GM19395 (cell line): ENCODE data around the gene PPP1R13L.

Experiments used
- ATAC-seq: cut with Tn5 transposase; IDR thresholded peaks from one replicate; pipeline ENCODE4 v1.9.1; 2021; ENCODE audit warnings: mild to moderate bottlenecking, moderate library complexity; ENCODE audit not compliant: unreplicated experiment

PPP1R13L gene

DNA sequence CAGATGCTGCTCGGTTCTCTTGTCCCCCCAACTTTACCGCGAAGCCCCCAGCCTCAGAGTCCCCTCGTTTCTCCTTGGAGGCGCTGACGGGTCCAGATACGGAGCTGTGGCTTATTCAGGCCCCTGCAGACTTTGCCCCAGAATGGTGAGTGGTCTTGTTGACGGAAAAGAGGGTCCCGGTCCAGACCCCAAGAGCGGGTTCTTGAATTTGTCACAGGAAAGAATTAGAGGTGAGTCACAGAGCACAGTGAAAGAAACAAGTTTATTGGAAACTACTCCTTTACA lies 2.2 kb upstream of the PPP1R13L start:
- no peak for ATAC-seq

DNA sequence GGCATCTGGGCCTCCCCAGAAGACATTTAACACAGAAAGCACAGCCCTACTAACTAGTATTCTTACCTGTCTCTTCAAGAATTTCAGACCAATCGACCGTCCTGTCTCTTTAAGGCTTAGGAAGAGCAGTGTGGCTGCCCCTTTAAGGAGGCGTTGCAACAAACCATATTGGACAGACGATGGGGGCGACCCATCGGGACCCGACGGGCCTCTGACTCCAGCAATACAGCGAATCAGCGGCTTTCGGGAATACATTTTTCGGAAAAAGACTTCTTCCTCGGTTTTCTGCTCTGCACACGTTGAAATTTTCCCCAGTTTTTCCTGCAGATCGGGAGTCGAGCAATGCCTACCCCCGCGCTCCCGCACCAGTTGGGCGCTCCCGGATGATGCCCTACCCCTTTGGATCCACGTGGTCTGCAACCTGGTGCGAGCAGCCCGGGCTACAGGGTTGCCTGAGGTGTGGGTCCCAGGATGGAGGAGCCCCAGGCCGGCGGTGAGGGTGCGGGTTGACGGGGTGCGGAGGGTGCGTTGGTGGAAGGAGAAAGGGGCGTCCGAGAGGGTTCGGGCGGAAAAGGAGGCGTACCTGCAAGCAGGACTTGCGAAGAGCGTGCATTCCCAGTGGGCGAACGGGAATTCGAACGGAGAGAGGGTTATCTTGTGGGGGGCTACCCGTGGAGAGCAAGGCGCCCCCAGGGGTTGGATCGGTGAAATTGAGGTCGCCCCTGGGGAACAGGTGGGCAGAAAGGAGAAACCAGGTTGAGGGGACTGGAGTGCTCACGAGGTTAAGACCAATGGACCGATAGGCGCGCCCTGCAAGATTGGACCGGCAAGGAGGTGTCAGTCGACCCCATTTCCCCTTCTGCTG lies 1.6 kb upstream of the PPP1R13L start, which contains the start of gene POLR1G:
Gene POLR1G (plus strand): TSS at position 419 of the 865 bp plus-strand sequence. CDS start 53 bp downstream, at position 472.
- peak; percentile 83 for ATAC-seq

DNA sequence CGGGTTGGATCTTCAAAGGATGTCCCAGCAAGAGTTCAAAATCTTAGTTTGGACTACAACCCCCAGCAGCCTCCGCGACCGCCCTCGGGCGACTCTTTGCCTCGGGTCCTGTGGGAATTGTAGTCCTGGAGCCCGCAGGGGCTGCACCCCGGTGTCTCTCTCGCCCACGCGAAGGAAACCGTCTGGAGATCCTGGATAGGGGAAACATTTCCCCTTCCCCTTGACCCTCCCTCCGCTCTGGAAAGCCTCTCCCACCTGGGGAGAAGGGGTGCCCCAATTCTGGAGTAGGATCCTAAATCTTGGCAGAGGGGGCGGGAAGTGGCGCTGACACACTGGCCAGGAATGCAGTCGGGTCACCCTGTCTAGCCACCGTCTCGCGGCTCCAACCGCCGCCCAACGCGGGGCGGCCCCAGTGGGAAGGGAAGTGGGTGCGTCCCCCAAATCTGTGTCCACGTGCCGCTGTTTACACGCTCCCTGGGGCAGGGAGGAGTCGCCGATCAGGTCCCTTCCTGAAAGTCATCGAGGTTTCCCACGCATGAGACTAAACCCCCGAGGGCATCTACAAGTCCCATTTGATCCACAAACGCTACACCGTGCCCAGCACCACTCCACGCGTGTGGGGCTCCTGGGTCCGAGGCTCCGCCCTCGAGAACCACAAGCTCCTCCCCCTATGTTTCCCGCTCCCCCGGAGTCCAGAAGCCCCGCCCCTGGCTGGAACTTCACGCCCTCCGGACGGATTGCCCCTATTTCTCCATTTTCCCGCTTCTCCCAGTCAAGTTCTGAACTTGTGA lies 761 bp upstream of the PPP1R13L start:
- ATAC-seq = peak; percentile 55

DNA sequence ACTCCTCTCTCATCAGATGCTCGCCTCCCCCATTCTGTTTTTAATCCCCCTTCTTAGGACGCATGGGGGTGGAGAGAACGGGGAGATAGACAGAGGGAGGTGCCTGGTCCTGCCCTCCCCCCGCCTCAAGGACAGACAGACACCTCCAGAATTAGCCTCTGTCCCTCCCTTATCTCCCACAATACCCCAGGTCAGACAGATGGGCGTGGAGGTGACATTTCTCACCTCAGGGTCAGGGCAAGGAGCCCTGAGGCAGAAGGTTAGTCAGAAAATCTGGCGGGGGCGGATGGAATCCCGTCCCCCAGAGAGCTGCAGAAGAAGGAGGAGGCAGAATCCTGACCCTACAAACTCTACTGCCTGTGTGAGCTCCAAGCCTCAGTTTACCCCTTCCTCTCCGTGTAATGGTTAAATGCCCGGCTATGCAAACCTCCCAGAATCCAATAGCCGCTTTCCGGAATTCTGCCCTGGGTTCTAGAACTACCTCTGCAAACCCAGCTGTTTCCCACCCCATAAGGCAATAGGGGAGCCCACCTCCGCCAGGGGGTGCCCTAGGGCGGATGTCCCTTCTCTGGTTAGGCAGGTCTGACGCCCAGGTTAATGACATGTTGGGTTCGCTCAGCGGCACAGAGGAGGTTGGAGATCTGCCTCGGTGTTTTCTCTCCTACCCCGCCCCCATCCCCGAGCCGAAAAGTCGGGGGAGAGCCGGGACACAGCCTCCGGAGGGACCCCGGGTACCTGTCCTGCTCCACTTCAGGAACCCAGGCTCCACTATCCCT lies 900 bp downstream of the PPP1R13L start:
- no peak for ATAC-seq

DNA sequence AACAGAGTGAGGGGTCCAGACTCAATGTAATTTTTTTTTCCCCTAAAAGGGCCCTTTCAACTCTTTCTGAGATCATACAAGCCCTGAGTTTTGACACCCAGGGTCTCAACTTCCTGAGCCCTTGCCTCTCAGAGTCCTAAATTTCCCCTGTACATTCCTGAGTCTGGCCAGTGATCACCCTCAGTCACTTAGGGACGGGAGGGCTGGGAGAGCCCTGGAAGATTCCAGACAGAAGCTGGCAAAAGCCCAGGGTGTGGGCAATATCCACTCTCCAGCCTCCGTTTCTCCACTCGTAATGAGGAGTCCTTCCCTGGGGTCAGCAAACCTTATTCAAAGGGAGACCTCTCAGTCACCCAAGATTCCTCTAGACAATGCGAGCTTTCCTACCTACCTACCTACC lies 1.6 kb downstream of the PPP1R13L start:
- no peak for ATAC-seq

DNA sequence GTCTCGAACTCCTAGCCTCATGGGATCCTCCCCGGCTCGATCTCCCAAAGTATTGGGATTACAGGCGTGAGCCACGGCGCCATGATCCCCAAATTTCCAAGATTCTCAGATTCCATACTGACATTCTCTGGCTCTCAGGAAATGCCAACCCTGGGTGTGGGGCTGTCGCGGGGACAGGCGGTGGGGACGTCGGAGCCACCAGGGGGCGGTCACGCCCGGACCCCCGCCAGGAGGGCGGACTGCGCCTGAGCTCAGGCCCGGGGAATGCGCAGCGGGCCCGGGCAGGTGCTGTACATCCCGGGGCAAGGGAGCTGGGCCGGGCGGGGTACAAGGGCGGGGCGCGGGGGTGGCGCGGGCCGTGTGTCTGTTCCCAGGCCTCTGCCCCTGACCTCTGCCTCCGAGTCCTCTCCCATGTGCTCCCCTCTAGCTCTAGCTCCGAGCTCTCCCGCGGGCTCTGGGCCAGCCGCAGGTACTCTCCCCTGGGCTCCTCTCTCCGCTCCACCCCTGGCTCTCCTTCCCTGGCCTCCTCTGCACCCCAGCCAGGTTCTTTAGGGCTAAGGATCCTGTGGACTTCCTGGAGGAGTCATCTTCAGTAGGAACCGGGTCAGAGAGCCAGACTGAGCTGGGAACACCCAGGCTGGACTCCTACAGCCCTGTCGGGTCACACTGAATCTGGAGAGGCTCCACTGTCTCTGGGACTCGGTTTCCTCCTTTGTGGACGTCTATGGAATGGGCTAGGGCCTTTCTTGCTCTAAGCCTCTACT lies 2.4 kb downstream of the PPP1R13L start:
- ATAC-seq = no peak

DNA sequence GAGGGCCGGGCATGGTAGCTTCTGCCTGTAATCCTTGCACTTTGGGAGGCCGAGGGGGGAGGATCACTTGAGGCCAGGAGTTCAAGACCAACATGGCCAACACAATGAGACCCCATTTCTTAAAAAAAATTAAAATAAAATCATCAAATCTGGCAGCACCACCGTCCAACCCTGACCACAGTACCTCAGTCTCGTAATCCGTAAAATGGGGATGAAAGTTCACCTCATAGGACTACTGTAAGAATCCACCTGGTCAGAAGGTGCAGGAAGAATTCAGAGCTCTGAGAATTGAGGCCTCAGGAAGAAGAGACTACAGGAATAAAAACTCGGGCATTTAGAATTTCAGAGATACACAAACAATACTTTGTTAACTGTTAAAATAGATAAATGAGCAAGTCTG lies 3.1 kb downstream of the PPP1R13L start:
- no peak for ATAC-seq

DNA sequence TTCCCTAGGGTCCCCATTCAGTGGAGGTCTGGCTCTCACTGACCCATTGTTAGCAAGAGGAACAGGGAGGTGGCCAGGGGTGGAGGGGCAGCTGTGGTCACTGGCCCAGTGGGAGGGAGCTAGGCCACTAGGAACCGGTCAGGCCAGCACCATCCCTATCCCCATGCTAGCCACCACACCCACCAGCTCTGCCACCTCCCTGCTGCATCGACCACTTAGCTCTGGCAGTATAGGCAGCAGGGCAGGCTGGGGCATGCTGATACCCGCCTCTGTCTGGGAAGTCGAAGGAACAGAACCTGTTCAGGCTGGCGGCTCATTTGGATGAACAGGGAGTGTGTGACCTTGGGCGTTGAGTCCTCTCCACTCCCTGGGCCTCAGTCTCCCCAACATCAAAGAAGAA lies 4.7 kb downstream of the PPP1R13L start:
- ATAC-seq = no peak

DNA sequence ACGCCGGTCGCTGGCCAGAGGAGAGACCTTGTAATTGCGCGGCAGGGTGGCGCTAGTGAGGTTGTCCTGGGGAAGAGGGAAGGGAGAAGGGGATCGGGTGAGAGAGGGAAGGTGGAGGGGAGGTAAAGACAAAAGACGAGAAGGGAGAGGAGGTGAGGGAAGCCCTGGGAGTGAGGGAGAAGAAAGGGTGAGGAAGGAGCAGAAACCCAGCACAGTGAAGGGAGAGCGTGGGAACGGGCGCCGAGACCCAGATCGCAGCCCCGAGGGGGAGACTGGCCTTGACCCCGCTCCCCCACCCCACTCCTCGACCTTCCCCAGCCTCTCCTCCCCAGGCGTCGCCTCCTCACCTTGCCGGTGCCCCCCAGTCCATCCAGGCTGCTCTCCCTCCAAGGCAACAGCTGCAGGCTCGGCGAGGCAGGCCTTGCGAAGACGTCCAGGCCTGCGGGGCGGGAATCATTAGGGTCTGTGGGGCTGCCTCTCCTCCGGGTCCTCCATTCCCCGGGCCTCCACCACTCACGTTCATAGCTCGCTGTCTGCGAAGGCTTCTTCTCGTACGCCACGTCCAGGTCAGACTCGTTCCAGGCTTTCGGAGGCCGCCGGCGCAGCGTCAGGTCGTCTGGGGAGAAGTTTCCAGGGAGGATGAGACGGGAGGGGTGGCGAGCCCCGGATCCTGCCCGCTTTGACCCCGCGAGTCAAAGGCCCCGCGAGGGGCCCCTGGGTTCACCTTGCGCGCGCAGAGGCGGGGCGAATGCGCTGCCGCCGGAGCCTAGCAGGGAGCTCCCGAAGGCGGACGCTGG lies 8.8 kb downstream of the PPP1R13L start:
- no peak for ATAC-seq

DNA sequence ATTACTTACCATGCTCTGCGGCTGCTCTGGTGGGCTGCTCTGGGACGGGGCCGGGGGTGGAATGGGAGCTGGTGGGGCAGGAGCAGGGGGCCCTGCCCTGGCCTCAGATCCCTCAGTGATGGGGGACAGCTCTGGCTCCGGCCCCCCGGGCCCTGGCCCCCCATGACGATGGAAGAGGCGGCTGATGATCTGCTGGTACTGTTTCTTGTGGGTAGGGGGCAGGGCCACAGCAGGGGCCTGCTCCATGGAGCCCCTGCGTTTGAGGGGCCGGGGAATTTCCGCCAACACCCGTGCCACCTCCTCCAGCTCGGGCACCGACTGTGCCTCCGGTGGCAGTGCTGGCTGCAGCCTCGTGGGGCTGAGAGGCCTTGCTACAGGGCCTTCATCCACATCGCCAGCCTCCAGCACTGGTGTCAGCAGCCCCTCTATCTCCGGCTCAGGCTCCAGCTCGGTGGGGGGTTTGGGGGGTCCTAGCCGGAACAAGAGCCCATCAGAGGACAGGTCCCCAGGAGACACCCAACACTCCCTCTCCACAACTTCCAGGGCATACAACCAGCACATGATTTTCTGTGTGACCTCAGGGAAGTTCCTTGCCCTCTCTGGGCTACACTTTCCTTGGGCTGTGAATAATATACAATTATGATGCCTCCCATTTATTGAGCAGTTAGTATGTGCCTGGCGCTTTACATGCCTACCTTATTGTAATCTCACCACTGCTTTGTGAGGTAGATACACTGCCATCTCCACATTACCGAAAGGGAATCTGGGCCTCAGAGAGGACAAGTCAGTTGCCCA lies 12.8 kb downstream of the PPP1R13L start:
- ATAC-seq = no peak

DNA sequence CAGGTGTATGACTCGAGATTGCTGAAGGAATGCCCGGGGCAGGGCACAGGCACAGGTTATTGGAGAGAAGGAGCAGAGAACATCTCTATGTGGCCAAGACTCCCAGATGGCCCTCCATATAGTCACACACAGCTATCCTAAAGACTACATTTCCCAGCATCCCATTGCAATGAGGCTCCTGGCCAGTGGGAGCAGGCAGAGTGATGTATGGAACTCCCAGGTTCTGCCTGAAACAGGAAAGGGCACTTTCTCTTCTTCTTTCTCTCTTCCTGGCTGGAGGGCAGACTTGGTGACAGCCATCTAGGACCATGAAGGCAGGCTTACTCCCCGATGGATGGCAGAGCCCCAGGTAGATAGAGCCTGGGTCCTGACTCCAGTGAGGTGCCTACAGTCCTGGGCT lies 13.5 kb downstream of the PPP1R13L start:
- ATAC-seq = no peak

DNA sequence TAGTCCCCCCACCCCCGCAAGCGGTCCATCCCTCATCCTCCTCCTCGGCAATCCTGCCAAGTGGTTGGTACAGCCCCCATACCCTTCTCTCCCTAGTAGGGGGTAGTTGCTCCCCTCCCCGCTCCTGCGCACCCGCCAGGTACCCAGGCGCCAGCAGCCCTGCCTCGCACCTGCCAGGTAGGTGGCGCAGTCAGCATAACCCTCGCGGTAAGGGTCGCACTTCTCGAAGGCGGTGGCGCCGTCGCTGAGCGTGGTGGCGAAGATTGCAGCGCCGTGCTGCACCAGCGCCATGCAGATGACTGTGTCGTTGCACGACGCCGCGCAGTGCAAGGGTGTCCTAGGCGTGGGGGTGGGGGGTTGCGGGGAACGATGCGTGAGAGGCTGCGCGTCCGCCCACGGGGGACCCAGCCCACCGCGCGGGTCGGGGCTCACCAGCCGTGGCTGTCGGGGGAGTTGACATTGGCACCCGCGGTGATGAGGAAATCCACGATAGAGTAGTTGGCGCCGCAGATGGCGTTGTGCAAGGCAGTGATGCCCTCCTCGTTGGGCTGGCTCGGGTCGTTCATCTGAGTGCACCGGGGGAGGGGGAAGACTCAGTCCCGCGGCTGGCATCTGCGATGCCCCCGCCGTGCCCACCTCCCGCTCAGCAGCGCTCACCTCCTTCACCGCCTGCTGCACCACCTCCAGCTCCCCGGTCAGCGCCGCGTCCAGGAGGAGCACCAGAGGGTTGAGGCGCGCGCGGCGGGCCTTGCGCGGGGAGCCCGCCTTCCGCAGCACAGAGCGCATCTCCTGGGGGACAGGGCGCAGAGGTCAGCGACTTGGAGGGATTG lies 19.3 kb downstream of the PPP1R13L start:
- no peak for ATAC-seq

DNA sequence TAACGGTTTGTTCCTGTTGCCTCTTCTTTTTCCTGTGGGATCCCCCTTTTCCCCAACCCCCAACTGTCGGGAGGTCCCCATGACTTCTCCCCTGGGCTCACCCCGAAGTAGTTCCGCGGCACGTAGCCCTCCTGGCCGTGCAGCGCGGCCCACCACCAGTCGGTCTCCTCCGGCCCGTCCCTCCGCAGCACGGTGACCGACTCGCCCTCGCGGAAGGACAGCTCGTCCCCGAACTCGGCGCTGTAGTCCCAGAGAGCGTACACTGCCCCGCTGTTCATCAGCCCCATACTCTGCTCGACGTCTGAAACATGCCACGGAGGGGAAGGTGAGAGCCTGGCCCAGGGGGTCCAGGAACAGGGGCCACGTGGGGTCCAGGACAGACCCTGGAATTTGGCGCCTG lies 22.4 kb downstream of the PPP1R13L start:
- ATAC-seq = no peak

DNA sequence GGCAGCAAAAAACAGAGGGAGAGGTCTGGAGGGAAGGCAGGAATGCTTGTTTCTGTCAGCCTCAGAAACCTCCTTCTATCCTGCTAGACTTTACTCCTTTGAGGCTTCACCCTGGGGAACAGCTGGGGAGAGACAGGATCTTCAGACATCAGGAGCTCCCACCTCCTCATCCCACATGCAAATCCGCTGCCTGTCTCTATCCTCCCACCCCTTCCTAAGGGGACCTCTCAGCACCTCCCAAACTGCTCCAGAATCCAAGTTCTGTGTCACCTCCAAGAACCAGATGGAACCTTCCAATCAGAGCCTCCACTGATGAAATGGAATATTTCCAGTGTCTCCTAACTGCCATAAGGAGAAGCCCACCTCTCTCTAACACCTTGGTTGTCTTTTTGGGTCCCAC lies 24.8 kb downstream of the PPP1R13L start:
- ATAC-seq = no peak

DNA sequence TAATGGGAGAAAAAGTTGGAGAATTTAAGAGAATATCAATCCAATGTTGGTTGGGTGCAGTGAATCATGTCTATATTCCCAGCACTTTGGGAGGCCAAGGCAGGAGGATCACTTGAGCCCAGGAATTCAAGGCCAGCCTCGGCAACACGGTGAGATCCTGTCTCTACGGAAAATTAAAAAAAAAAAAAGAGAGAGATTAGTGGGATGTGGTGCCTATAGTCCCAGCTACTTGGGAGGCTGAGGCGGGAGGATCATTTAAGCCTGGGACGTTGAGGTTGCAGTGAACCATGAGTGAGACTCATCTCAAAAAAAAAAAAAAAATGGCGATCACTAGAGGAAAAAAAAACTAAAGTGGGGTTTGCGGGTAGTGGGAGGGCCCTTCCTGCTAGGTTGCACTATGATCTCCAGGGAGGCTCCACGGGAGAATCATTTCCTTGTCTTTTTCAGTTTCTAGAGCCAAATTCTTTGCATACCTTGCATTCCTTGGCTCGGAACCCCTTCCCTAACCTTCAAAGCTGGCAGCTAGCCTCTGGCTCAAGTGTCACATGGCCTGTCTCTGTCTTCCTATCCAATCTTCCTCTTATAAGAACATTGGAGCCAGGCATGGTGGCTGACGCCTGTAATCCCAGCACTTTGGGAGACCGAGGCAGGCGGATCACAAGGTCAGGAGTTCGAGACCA lies 28.7 kb downstream of the PPP1R13L start:
- no peak for ATAC-seq

DNA sequence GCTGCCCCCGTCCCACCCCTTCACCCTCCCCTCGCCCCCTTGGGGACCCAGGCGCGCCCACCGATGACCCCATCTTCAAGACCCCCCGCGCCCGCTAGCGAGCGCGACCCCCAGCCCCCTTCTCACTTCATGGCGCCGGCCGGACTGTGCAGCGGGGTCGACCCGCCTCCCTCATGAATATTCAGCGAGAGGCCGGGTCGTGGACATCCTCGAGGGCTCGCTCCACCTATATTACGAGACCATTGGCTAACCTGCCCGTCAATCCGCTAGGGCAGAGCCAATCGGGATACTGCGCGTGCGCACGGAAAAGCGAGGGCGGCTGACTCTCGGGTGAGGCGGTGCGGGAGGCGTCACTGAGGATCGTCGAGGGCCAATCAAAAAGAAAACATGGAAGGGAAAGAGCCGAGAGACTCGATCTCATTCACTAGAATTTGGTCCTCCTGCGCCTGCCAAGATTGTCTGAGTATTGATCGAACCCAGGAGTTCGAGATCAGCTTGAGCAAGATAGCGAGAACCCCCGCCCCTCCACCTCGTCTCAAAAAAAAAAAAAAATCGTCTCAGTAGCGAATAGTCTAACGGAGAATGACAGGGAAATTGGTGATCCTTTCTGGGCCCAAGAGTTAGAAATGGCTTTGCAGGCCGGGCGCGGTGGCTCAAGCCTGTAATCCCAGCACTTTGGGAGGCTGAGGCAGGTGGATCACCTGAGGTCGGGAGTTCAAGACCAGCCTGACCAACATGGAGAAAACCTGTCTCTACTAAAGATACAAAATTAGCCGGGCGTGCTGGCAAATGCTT lies 34.3 kb downstream of the PPP1R13L start, which contains the start of gene ERCC2:
Gene ERCC2 (minus strand): TSS at position 164 of the 795 bp plus-strand sequence. CDS start 33 bp downstream, at position 131.
- ATAC-seq = peak; percentile 94
